ENCODE data around the gene UBL4B. TPM values are rescaled to one million over a fixed set of nuclear protein-coding genes. Genes with fewer than 3 reads are reported as not detected.

UBL4B gene
- total and polyA plus RNA-seq, 2 donors (not counting 1 experiment from before 2014, with no cell fraction given), result not detected

GRCh38 chr1:110125810-110126209, 13.6 kb downstream of the UBL4B start:
- H3K4me3 ChIP-seq (ENCODE audit: control extremely low read depth in 1 of 5, extremely low read depth in 1 of 5, insufficient read depth in 1 of 5, low read depth in 2 of 5, low read length in 4 of 5), result no peak overlapping the region
- no peaks in the 10 kb centered on the region for H3K36me3 ChIP-seq (replicated peaks in 1 of 2; ENCODE audit: control extremely low read depth in 1 of 2, control insufficient read depth in 1 of 2, extremely low read depth in 1 of 2, insufficient read depth in 2 of 2, low read length in 1 of 2)
- no peak overlapping the region for H3K9ac ChIP-seq (ENCODE audit: low read length)
- ChIA-PET CTCF (no interaction called here), POLR2A (no interaction called here)
- intact Hi-C loops (cut with micrococcal nuclease), result no loop called here
- Mint-ChIP-seq H3K27ac (no peak overlapping the region), H3K27me3 (peaks cover 53% of the 10 kb centered on the region), H3K4me1 (no peaks in the 10 kb centered on the region), H3K9me3 (ENCODE audit: insufficient read depth) (peaks cover 2% of the 10 kb centered on the region), H3K4me3 (no peak overlapping the region)
- H3K4me2 ChIP-seq (replicated peaks; ENCODE audit: low read depth, low read length, poor library complexity, severe bottlenecking), result no peak overlapping the region
- H2AFZ ChIP-seq (ENCODE audit: insufficient read depth, low read depth, low read length, poor library complexity, severe bottlenecking), result no peak overlapping the region
- peaks cover 0 to 30% (median 9%) of the 10 kb centered on the region in 3 donors for H3K9me3 ChIP-seq (ENCODE audit: control extremely low read depth in 1 of 3, control insufficient read depth in 2 of 3, insufficient read depth in 1 of 3, low read length in 2 of 3)
- H3K79me2 ChIP-seq (ENCODE audit: control insufficient read depth, insufficient read depth, low read length), result no peaks in the 10 kb centered on the region
- DNase-seq (no peak), ATAC-seq (ENCODE audit: low read depth) (no peak)
- H4K20me1 ChIP-seq (ENCODE audit: control insufficient read depth, insufficient read depth, low read length, poor library complexity, severe bottlenecking), result no peaks in the 10 kb centered on the region
- no peak overlapping the region for H3K27ac ChIP-seq (ENCODE audit: low read length in 2 of 2)
- H3K27me3 ChIP-seq (replicated peaks in 1 of 4; ENCODE audit: control extremely low read depth in 1 of 4, control insufficient read depth in 3 of 4, insufficient read depth in 4 of 4, low read length in 3 of 4), result peaks cover 0 to 33% (median 8%) of the 10 kb centered on the region in 4 experiments
- no CpG with 5 or more reads among the region's 4 CpGs for WGBS (ENCODE audit: insufficient coverage)
- TF ChIP-seq EZH2 (IDR thresholded peaks at IDR 0.05; ENCODE audit: borderline replicate concordance, insufficient read depth, low read depth, low read length, poor library complexity, severe bottlenecking) (no peak), CTCF (IDR thresholded peaks at IDR 0.05) (no peak)
- peaks cover 0 to 5% of the 10 kb centered on the region in 2 donors for H3K4me1 ChIP-seq (ENCODE audit: control insufficient read depth in 2 of 2, insufficient read depth in 2 of 2, low read length in 2 of 2)

- no peaks in the 10 kb centered on the region for H3K4me1 Mint-ChIP-seq
- H3K27me3 Mint-ChIP-seq, result peaks cover 54% of the 10 kb centered on the region
- Histone ChIP-seq H3K27me3 (replicated peaks in 1 of 4; ENCODE audit: control extremely low read depth in 1 of 4, control insufficient read depth in 3 of 4, insufficient read depth in 4 of 4, low read length in 3 of 4) (peaks cover 0 to 29% (median 8%) of the 10 kb centered on the region in 4 experiments), H3K9ac (ENCODE audit: low read length) (no peak overlapping the region), H2AFZ (ENCODE audit: insufficient read depth, low read depth, low read length, poor library complexity, severe bottlenecking) (peak overlapping the region; percentile 28), H3K9me3 (ENCODE audit: control extremely low read depth in 1 of 3, control insufficient read depth in 2 of 3, insufficient read depth in 1 of 3, low read length in 2 of 3) (peaks cover 0 to 16% (median 5%) of the 10 kb centered on the region in 3 donors), H3K36me3 (replicated peaks in 1 of 2; ENCODE audit: control extremely low read depth in 1 of 2, control insufficient read depth in 1 of 2, extremely low read depth in 1 of 2, insufficient read depth in 2 of 2, low read length in 1 of 2) (no peaks in the 10 kb centered on the region), H3K4me3 (ENCODE audit: control extremely low read depth in 1 of 5, extremely low read depth in 1 of 5, insufficient read depth in 1 of 5, low read depth in 2 of 5, low read length in 4 of 5) (no peak overlapping the region), H4K20me1 (ENCODE audit: control insufficient read depth, insufficient read depth, low read length, poor library complexity, severe bottlenecking) (no peaks in the 10 kb centered on the region), H3K4me1 (ENCODE audit: control insufficient read depth in 2 of 2, insufficient read depth in 2 of 2, low read length in 2 of 2) (peaks cover 0 to 5% of the 10 kb centered on the region in 2 donors), H3K27ac (ENCODE audit: low read length in 2 of 2) (no peak overlapping the region), H3K79me2 (ENCODE audit: control insufficient read depth, insufficient read depth, low read length) (no peaks in the 10 kb centered on the region), H3K4me2 (replicated peaks; ENCODE audit: low read depth, low read length, poor library complexity, severe bottlenecking) (peak overlapping the region; percentile 43)
- H3K9me3 Mint-ChIP-seq (ENCODE audit: insufficient read depth), result peaks cover 2% of the 10 kb centered on the region
- 7% methylated on average over 30 of the region's 31 CpGs for WGBS (ENCODE audit: insufficient coverage)
- no peak for DNase-seq
- ATAC-seq (ENCODE audit: low read depth), result no peak
- CTCF ChIA-PET, result no interaction called here
- TF ChIP-seq CTCF (IDR thresholded peaks at IDR 0.05), result no peak
- no peak for TF ChIP-seq EZH2 (IDR thresholded peaks at IDR 0.05; ENCODE audit: borderline replicate concordance, insufficient read depth, low read depth, low read length, poor library complexity, severe bottlenecking)
- H3K4me3 Mint-ChIP-seq, result no peak overlapping the region
- H3K27ac Mint-ChIP-seq, result no peak overlapping the region
- POLR2A ChIA-PET, result interaction anchor here (0.7 kb wide), 1 partner anchor 95 kb away, joined by 3 read pairs; no protein-coding TSS in a partner anchor
- intact Hi-C loops (cut with micrococcal nuclease), result no loop called here
These were observed 17.9 kb downstream of the UBL4B start for GRCh38 chr1:110130113-110130591.
